HG02763 (cell line): ENCODE results near the gene PCDHA6.
"Not testable (repeated sequence)": the region's sequence is repeated elsewhere in the genome, so short reads cannot be mapped to it uniquely, and the experiment has no call there.

ENCODE experiments used
- ATAC-seq: cut with Tn5 transposase; IDR thresholded peaks from one replicate; pipeline ENCODE4 v1.9.1; 2021; ENCODE audit warnings: mild to moderate bottlenecking, moderate library complexity; ENCODE audit not compliant: unreplicated experiment

The PCDHA6 gene, protein sequence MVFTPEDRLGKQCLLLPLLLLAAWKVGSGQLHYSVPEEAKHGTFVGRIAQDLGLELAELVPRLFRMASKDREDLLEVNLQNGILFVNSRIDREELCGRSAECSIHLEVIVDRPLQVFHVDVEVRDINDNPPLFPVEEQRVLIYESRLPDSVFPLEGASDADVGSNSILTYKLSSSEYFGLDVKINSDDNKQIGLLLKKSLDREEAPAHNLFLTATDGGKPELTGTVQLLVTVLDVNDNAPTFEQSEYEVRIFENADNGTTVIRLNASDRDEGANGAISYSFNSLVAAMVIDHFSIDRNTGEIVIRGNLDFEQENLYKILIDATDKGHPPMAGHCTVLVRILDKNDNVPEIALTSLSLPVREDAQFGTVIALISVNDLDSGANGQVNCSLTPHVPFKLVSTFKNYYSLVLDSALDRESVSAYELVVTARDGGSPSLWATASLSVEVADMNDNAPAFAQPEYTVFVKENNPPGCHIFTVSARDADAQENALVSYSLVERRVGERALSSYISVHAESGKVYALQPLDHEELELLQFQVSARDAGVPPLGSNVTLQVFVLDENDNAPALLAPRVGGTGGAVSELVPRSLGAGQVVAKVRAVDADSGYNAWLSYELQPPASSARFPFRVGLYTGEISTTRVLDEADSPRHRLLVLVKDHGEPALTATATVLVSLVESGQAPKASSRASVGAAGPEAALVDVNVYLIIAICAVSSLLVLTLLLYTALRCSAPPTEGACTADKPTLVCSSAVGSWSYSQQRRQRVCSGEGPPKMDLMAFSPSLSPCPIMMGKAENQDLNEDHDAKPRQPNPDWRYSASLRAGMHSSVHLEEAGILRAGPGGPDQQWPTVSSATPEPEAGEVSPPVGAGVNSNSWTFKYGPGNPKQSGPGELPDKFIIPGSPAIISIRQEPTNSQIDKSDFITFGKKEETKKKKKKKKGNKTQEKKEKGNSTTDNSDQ

DNA sequence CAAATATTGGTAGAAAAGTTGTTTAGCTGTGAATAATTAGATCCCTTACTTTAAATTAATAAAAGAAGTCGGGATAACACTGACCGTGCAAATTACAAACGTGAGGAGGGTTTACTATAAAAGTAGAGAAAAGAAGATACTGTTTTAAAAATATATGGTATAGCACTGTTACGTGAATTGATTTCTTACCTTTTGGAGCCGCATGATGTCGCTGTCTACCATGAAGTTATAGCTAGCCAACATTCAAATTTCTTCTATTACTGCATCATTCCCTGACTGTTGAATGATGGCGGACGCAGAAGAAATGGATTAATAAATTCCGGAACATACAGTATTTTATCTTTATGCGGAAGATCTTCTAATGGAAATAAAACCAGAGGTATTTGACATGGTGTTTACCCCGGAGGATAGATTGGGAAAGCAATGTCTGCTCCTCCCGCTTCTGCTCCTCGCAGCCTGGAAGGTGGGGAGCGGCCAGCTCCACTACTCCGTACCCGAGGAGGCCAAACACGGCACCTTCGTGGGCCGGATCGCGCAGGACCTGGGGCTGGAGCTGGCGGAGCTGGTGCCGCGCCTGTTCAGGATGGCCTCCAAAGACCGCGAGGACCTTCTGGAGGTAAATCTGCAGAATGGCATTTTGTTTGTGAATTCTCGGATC, at the start of gene PCDHA6:
TSS of gene PCDHA6 (plus strand) at position 257 of the 658 bp plus-strand sequence. CDS start at position 389, 132 bp downstream.
- ATAC-seq: no peak

DNA sequence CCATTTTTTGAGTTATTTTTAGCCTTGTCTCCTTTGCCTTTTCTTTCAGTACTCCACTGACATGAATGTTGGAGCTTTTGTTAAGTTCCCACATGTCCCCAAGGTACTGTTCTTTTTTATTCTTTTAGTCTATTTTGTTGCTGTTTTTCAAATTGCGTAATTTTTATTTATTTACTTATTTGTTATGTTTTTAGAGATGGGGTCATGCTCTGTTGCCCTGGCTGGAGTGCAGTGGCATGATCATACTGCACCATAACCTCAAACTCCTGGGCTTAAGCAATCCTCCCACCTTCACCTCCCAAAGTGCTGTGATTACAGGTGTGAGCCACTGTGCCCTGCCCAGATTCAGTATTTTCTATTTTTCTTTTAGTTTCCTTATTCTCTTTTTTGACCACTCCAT, 47.2 kb upstream of the PCDHA6 start:
- ATAC-seq: no peak

DNA sequence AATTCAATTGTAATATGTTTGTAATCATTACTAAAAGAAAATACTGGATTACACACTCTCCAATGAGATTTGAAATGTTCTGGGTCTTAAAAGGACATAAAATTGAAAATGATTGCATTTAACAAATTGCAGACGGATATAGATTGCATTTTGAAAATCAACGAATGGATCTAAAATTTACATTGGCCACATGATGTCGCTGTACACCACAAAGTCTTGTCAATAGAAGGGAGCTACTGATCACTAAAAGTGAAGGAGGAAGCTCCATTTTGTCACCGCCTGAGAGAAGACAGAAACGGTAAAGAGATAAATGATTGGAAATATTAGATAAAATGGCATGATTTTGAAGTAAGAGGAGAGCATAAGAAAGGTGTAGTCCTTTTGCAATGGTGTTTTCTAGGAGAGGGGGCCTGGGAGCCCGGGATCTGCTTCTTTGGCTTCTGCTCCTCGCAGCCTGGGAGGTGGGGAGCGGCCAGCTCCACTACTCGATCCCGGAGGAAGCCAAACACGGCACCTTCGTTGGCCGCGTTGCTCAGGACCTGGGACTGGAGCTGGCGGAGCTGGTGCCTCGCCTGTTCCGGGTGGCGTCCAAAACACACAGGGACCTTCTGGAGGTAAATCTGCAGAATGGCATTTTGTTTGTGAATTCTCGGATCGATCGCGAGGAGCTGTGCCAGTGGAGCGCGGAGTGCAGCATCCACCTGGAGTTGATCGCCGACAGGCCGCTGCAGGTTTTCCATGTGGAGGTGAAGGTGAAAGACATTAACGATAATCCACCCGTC, 41.7 kb upstream of the PCDHA6 start, which contains the start of gene PCDHA1:
TSS of gene PCDHA1 (plus strand) at position 236 of the 782 bp plus-strand sequence.
- no peak for ATAC-seq

DNA sequence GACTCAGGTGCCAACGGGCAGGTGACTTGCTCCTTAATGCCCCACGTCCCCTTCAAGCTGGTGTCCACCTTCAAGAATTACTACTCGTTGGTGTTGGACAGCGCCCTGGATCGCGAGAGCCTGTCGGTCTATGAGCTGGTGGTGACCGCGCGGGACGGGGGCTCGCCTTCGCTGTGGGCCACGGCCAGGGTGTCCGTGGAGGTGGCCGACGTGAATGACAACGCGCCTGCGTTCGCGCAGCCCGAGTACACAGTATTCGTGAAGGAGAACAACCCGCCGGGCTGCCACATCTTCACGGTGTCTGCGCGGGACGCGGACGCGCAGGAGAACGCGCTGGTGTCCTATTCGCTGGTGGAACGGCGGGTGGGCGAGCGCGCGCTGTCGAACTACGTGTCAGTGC, 40.3 kb upstream of the PCDHA6 start:
- ATAC-seq: not testable (repeated sequence)

DNA sequence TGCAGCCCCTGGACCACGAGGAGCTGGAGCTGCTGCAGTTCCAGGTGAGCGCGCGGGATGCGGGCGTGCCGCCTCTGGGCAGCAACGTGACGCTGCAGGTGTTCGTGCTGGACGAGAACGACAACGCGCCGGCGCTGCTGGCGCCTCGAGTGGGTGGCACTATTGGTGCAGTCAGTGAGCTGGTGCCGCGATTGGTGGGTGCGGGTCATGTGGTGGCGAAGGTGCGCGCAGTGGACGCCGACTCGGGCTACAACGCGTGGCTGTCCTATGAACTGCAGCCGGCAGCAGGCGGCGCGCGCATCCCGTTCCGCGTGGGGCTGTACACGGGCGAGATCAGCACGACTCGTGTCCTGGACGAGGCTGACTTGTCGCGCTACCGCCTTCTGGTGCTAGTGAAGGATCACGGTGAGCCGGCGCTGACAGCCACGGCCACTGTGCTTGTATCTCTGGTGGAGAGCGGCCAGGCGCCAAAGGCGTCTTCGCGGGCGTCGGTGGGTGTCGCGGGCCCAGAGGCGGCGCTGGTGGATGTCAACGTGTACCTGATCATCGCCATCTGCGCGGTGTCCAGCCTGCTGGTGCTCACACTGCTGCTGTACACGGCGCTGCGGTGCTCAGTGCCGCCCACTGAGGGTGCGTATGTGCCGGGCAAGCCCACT, 39.8 kb upstream of the PCDHA6 start:
- ATAC-seq: not testable (repeated sequence)

DNA sequence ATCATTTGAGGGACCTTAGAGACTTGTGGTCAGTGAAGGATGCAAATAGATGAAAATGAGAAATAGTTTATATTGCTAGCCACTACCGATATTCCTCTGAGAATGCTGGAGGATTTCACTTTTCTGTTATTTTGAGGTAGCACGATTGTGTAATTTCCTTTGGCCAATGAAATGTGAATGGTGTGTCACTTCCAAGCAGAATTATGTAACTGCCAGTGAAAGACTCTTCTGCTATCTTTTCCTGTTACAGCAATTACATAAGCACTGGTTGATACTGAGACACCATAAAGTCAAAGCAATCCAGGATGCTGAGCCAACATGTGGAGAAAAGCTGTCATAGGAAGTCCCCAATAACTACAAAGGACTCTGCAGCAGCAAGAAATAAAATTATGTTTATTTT, 36.7 kb upstream of the PCDHA6 start:
- no peak for ATAC-seq

DNA sequence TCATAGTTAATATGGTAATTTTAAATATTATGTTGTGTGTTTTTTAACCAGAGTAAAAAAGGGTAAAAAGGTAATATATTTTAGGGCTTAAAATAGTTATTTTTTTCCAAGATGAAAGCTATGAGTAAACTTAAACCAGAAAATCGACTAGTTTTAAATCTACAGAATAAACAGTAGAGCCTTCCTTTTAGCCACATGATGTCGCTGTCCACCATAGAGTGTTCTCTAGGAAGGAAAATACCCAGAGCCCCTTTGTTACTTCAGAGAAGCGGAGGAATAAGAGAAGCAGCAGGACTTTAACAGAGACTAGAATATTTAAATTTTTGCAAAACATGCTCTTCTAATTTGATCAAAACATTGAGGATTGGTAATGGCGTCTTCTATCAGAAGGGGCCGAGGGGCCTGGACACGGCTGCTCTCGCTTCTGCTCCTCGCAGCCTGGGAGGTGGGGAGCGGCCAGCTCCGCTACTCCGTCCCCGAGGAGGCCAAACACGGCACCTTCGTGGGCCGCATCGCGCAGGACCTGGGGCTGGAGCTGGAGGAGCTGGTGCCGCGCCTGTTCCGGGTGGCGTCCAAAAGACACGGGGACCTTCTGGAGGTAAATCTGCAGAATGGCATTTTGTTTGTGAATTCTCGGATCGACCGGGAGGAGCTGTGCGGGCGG, 33.0 kb upstream of the PCDHA6 start, which contains the start of gene PCDHA2:
TSS of gene PCDHA2 (plus strand) at position 258 of the 664 bp plus-strand sequence.
- ATAC-seq: no peak

DNA sequence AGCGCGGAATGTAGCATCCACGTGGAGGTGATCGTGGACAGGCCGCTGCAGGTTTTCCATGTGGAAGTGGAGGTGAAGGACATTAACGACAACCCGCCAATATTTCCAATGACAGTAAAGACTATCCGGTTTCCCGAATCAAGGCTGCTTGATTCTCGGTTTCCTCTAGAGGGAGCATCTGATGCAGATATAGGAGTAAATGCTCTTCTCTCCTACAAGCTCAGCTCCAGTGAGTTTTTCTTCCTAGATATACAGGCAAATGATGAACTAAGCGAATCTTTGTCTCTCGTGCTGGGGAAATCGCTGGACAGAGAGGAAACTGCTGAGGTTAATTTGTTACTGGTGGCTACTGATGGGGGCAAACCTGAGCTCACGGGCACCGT, 32.5 kb upstream of the PCDHA6 start:
- ATAC-seq: no peak

DNA sequence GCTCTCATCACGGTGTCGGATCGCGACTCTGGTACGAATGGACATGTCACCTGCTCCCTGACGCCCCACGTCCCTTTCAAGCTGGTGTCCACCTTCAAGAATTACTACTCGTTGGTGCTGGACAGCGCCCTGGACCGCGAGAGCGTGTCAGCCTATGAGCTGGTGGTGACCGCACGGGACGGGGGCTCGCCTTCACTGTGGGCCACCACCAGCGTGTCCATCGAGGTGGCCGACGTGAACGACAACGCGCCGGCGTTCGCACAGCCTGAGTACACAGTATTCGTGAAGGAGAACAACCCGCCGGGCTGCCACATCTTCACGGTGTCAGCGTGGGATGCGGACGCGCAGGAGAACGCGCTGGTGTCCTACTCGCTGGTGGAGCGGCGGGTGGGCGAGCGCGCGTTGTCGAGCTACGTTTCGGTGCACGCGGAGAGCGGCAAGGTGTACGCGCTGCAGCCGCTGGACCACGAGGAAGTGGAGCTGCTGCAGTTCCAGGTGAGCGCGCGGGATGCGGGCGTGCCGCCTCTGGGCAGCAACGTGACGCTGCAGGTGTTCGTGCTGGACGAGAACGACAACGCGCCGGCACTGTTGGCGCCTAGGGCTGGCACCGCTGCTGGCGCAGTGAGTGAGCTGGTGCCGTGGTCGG, 31.6 kb upstream of the PCDHA6 start:
- ATAC-seq: not testable (repeated sequence)

DNA sequence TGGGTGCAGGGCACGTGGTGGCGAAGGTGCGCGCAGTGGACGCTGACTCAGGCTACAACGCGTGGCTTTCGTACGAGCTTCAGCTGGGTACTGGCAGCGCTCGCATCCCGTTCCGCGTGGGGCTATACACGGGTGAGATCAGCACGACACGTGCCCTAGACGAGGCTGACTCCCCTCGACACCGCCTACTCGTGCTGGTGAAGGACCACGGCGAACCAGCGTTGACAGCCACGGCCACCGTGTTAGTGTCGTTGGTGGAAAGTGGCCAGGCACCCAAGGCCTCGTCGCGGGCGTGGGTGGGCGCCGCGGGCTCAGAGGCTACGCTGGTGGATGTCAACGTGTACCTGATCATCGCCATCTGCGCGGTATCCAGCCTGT, 31.1 kb upstream of the PCDHA6 start:
- ATAC-seq: no peak

DNA sequence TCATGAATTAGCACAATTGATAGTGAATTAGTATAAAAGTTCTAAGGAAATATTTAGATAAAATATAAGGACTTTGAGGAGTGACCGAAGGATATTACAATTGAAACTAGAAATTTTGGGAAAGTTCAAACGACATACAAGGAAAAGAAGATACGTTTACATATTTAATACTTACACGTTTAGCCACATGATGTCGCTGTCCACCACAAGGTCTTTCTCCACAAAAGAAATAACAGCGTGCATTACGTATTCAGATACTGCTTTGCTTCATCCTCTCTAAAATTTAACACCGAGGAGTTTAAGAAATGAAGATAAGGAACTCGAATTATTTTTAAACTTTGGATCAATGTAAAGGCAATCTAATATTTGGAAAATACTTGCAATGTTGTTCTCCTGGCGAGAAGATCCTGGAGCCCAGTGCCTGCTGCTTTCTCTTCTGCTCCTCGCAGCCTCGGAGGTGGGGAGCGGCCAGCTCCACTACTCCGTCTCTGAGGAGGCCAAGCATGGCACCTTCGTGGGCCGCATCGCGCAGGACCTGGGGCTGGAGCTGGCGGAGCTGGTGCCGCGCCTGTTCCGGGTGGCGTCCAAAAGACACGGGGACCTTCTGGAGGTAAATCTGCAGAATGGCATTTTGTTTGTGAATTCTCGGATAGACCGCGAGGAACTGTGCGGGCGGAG, 26.8 kb upstream of the PCDHA6 start, which contains the start of gene PCDHA3:
TSS of gene PCDHA3 (plus strand) at position 242 of the 678 bp plus-strand sequence.
- ATAC-seq: no peak

DNA sequence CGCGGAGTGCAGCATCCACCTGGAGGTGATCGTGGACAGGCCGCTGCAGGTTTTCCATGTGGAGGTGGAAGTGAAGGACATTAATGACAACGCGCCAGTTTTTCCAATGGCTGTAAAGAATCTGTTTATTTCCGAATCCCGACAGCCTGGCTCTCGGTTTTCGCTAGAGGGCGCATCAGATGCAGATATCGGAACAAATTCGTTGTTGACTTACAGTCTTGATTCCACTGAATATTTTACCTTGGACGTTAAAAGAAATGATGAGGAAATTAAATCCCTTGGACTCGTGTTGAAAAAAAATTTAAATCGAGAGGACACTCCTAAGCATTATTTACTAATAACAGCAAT, 26.3 kb upstream of the PCDHA6 start:
- ATAC-seq: no peak

DNA sequence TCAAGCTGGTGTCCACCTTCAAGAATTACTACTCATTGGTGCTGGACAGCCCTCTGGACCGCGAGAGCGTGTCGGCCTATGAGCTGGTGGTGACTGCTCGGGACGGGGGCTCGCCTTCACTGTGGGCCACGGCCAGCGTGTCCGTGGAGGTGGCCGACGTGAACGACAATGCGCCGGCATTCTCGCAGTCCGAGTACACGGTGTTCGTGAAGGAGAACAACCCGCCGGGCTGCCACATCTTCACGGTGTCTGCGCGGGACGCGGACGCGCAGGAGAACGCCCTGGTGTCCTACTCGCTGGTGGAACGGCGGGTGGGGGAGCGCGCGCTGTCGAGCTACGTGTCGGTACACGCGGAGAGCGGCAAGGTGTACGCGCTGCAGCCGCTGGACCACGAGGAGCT, 25.4 kb upstream of the PCDHA6 start:
- ATAC-seq: not testable (repeated sequence)

DNA sequence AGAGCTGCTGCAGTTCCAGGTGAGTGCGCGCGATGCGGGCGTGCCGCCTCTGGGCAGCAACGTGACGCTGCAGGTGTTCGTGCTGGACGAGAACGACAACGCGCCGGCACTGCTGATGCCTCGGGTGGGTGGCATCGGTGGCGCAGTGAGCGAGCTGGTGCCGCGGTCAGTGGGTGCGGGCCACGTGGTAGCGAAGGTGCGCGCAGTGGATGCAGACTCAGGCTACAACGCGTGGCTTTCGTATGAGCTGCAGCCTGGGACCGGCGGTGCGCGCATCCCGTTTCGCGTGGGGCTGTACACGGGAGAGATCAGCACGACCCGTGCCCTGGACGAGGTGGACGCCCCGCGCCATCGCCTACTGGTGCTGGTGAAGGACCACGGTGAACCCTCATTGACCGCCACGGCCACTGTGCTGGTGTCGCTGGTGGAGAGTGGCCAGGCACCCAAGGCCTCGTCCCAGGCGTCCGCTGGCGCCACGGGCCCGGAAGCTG, 24.9 kb upstream of the PCDHA6 start:
- no peak for ATAC-seq

DNA sequence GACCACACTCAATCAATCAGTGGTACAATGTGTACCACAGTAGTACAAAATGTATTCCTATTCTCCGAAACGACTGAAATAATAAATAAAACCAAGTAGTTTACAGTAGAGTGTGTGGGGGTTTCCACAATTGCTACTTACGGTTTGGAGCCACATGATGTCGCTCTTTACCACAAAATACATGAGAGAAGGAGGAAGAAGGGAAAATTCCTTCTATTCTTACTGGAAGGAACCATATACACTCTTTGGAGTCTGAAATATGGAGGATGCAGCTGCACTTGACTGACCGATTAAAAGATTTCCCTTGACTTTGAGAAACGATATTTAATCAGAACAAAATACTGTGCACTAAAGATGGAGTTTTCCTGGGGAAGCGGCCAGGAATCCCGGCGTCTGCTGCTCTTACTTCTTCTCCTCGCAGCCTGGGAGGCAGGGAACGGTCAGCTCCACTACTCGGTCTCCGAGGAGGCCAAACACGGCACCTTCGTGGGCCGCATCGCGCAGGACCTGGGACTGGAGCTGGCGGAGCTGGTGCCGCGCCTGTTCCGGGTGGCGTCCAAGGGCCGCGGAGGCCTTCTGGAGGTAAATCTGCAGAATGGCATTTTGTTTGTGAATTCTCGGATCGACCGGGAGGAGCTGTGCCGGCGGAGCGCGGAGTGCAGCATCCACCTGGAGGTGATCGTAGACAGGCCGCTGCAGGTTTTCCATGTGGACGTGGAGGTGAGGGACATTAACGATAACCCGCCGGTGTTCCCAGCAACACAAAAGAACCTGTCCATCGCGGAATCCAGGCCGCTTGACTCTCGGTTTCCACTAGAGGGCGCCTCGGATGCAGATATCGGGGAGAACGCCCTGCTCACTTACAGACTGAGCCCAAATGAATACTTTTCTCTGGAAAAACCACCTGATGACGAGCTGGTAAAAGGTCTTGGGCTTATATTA, 20.7 kb upstream of the PCDHA6 start, which contains the start of gene PCDHA4:
TSS of gene PCDHA4 (plus strand) at position 235 of the 942 bp plus-strand sequence.
- no peak for ATAC-seq

DNA sequence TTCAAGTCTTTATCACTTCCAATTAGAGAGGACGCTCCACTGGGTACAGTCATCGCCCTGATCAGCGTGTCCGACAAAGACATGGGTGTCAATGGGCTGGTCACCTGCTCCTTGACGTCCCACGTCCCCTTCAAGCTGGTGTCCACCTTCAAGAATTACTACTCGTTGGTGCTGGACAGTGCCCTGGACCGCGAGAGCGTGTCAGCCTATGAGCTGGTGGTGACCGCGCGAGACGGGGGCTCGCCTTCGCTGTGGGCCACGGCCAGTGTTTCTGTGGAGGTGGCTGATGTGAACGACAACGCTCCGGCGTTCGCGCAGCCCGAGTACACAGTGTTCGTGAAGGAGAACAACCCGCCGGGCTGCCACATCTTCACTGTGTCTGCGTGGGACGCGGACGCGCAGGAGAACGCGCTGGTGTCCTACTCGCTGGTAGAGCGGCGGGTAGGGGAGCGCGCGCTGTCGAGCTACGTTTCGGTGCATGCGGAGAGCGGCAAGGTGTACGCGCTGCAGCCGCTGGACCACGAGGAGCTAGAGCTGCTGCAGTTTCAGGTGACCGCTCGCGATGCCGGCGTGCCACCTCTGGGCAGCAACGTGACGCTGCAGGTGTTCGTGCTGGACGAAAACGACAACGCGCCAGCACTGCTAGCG, 19.4 kb upstream of the PCDHA6 start:
- not testable (repeated sequence) for ATAC-seq
